HCT116 (cell line): ENCODE results near the gene SHISA4. TPM values are rescaled to one million over a fixed set of nuclear protein-coding genes. Genes with fewer than 3 reads are reported as not detected.
"Not testable (repeated sequence)": the region's sequence is repeated elsewhere in the genome, so short reads cannot be mapped to it uniquely, and the experiment has no call there.

Source experiments
- ATAC-seq: fragments of 200-7000 bp; cut with Tn5 transposase; 2 replicates; pipeline ENCODE4 v1.9.1; 2020; ENCODE audit warnings: mild to moderate bottlenecking, moderate library complexity
- BruUV-seq: library from RNA; stranded (reverse); fragments of 400-500 nt; replicated peaks from 2 replicates; lab custom pipeline; 2021; lab: Mats Ljungman, UMichigan
- CTCF ChIA-PET: fragments of 300-600 bp; sonication (Branson Sonifier 250); formaldehyde crosslinking; loops from one replicate; lab custom pipeline; 2021; ENCODE audit warnings: antibody characterized with exemption; lab: Charles Lee
- POLR2A ChIA-PET: fragments of 300-600, 350-600 bp; sonication (Branson Sonifier 250); formaldehyde crosslinking; loops from one replicate; lab custom pipeline; 2021; ENCODE audit warnings: antibody characterized with exemption; lab: Charles Lee
- RAD21 ChIA-PET, 2 experiments: fragments of 300-600 bp; sonication (Branson Sonifier 250); formaldehyde crosslinking; loops; one replicate each; lab custom pipeline; 2023; ENCODE audit warnings: low total read pairs in 2 of 2; ENCODE audit not compliant: uncharacterized antibody in 2 of 2, unreplicated experiment in 2 of 2, low non-redundant PET in 1 of 2; lab: Charles Lee
- DNase-seq: peaks from one replicate; pipeline ENCODE4 v3.0.0-alpha.2; 2010; ENCODE audit warnings: low read depth, low spot score
- H2AFZ ChIP-seq: fragments of 200-600 bp; shearing (Covaris generic), sonication (generic); 2 replicates; pipeline ENCODE4 v1.6.1; 2017; ENCODE audit warnings: low read depth, mixed run types, mixed read lengths, antibody characterized with exemption, low read length; ENCODE audit not compliant: poor library complexity, severe bottlenecking
- H3K27ac ChIP-seq: 2 replicates; pipeline ENCODE4 v1.5.1; 2012; ENCODE audit warnings: low read depth, low read length
- H3K27me3 ChIP-seq: fragments of 200-600 bp; sonication (generic); 2 replicates; pipeline ENCODE4 v1.6.1; 2016; ENCODE audit warnings: mixed run types, low read length, mixed read lengths; ENCODE audit not compliant: insufficient read depth
- H3K36me3 ChIP-seq, 2 experiments: fragments of 200-500 bp in 1 of 2; fragments of 200-600 bp in 1 of 2; sonication (Bioruptor generic) in 1 of 2; sonication (generic) in 1 of 2; 2 replicates each; pipeline versions ENCODE4 v1.5.1 to v1.6.1; 2014 to 2016; ENCODE audit warnings: low read length in 2 of 2, inconsistent platforms in 1 of 2, mixed read lengths in 1 of 2, mixed run types in 1 of 2; ENCODE audit not compliant: insufficient read depth in 2 of 2, control insufficient read depth in 1 of 2
- H3K4me1 ChIP-seq, 2 experiments: fragments of 200-600 bp in 1 of 2; sonication (generic) in 1 of 2; 2 replicates each; pipeline versions ENCODE4 v1.5.1 to v1.6.1; 2012 to 2017; ENCODE audit warnings: low read length in 2 of 2, inconsistent platforms in 1 of 2, mild to moderate bottlenecking in 1 of 2, mixed read lengths in 1 of 2, mixed run types in 1 of 2, moderate library complexity in 1 of 2; ENCODE audit not compliant: insufficient read depth in 2 of 2, control insufficient read depth in 1 of 2
- H3K4me2 ChIP-seq: fragments of 200-600 bp; sonication (generic); 2 replicates; pipeline ENCODE4 v1.6.1; 2017; ENCODE audit warnings: mixed run types, low read length, mixed read lengths
- H3K4me3 ChIP-seq, 2 experiments: fragments of 200-600 bp in 1 of 2; sonication (generic) in 1 of 2; replicated peaks in 1 of 2; 2 replicates each; pipeline ENCODE4 v1.5.1; 2011 to 2016; ENCODE audit warnings: low read length in 2 of 2, control low read depth in 1 of 2, low read depth in 1 of 2, mild to moderate bottlenecking in 1 of 2, mixed read lengths in 1 of 2, mixed run types in 1 of 2
- H3K79me2 ChIP-seq: fragments of 200-600 bp; sonication (generic); 2 replicates; pipeline ENCODE4 v1.6.1; 2017; ENCODE audit warnings: mild to moderate bottlenecking, mixed run types, low read length, moderate library complexity, mixed read lengths; ENCODE audit not compliant: insufficient read depth
- H3K9ac ChIP-seq: fragments of 200-600 bp; sonication (generic); 2 replicates; pipeline ENCODE4 v1.6.1; 2016; ENCODE audit warnings: low read length, mixed read lengths
- H3K9me2 ChIP-seq: fragments of 200-600 bp; sonication (generic), shearing (Covaris generic); 2 replicates; pipeline ENCODE4 v1.6.1; 2017; ENCODE audit warnings: mixed run types, mild to moderate bottlenecking, moderate library complexity; ENCODE audit not compliant: insufficient read depth
- H3K9me3 ChIP-seq, 2 experiments: fragments of 200-500 bp in 1 of 2; fragments of 200-600 bp in 1 of 2; sonication (Bioruptor generic) in 1 of 2; sonication (generic) in 1 of 2; 2 replicates each; pipeline ENCODE4 v1.6.1; 2014 to 2017; ENCODE audit warnings: low read length in 2 of 2, mixed read lengths in 2 of 2, inconsistent platforms in 1 of 2, low read depth in 1 of 2, mild to moderate bottlenecking in 1 of 2, mixed run types in 1 of 2, moderate library complexity in 1 of 2; ENCODE audit not compliant: control insufficient read depth in 1 of 2, insufficient read depth in 1 of 2
- H4K20me1 ChIP-seq: fragments of 200-600 bp; sonication (generic), shearing (Covaris generic); 2 replicates; pipeline ENCODE4 v1.6.1; 2017; ENCODE audit warnings: mixed run types, mild to moderate bottlenecking, moderate library complexity; ENCODE audit not compliant: insufficient read depth
- EZH2phosphoT487 ChIP-seq: fragments of 200-600 bp; IDR thresholded peaks from 2 replicates; pipeline ENCODE4 v1.6.1; 2018; ENCODE audit warnings: antibody characterized with exemption, borderline replicate concordance
- intact Hi-C: fragments of 100-400 bp; cut with micrococcal nuclease; formaldehyde crosslinking; loops from 2 replicates; pipeline ENCODE4 v1.10.0; 2022
- total RNA-seq: library from RNA; stranded (reverse); gene quantifications from one replicate; pipeline ENCODE4 v1.2.1, GENCODE V29; 2021; ENCODE audit not compliant: unreplicated experiment

Gene SHISA4
- total RNA-seq, 1 experiment from 2014 or later = 15.2 TPM

DNA sequence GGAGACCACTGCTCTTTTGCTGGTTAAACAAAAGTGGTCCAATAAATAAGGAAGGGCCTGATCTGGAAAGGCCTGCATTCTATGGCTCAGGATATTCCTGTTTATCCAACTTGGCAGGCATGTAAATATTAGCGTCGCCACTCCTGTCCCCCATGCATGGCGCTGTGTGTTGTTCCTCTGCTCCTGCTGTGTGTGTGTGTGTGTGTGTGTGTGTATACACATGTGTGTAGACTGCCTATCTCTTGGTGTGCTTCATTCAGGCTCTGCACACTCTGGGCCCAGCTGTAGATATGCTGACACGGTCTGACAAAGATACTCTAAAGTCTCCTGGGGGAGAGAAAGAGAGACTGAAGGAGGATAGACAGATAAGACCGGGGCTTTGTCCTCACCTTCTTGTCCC is 50.9 kb downstream of the SHISA4 start:
- no TSS peak for BruUV-seq
- H3K27me3 ChIP-seq = no peaks in the 10 kb centered on the region

DNA sequence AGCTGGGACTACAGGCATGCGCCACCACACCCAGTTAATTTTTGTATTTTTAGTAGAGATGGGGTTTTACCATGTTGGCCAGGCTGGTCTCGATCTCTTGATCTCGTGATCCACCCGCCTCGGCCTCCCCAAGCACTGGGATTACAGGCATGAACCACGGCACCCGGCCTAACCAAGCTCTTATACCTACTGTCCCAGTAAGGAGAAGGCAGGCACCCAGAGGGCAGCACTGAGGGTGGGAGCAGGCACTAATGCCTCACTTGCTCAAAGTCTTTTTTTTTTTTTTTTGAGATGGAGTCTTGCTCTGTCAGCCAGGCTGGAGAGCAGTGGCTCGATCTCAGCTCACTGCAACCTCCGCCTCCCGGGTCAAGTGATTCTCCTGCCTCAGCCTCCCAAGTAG is 51.6 kb downstream of the SHISA4 start:
- RAD21 ChIA-PET, POLR2A ChIA-PET, ATAC-seq: not testable (repeated sequence)

More for the DNA sequence above, 50.9 kb downstream of the SHISA4 start:
- DNase-seq (no peak), ATAC-seq (no peak)
- Histone ChIP-seq H3K9me3 (no peaks in the 10 kb centered on the region), H4K20me1 (no peaks in the 10 kb centered on the region), H3K79me2 (no peaks in the 10 kb centered on the region), H3K4me3 (no peak overlapping the region), H3K9me2 (no peaks in the 10 kb centered on the region), H3K27ac (no peak overlapping the region), H2AFZ (no peak overlapping the region), H3K4me1 (peaks cover 9 to 20% of the 10 kb centered on the region in 2 experiments; a peak in 3 of 4 replicates), H3K36me3 (no peaks in the 10 kb centered on the region), H3K4me2 (no peak overlapping the region), H3K9ac (no peak overlapping the region)
- no peak for TF ChIP-seq EZH2phosphoT487
- ChIA-PET POLR2A (no interaction called here), RAD21 (no interaction called here), CTCF (no interaction called here)
- intact Hi-C loops = no loop called here

More for the DNA sequence above, 51.6 kb downstream of the SHISA4 start:
- H3K27me3 ChIP-seq, DNase-seq, CTCF ChIA-PET, H3K27ac ChIP-seq, H3K4me2 ChIP-seq, H3K79me2 ChIP-seq, BruUV-seq, H3K36me3 ChIP-seq, H3K9ac ChIP-seq, intact Hi-C loops, H3K9me2 ChIP-seq, H2AFZ ChIP-seq, H3K9me3 ChIP-seq, H3K4me3 ChIP-seq, H4K20me1 ChIP-seq: not testable (repeated sequence)
- peaks cover 11 to 20% of the 10 kb centered on the region in 2 experiments; a peak in 3 of 4 replicates for H3K4me1 ChIP-seq
